GM23248 (cell line): ENCODE measurements around the gene WBP1L. TPM values are rescaled to one million over a fixed set of nuclear protein-coding genes. Genes with fewer than 3 reads are reported as not detected.

ENCODE experiments used
- DNase-seq: peaks from one replicate; pipeline ENCODE4 v3.0.0-alpha.2; 2015
- H2AFZ ChIP-seq: fragments of 200-600 bp; sonication (generic); 2 replicates; pipeline ENCODE4 v1.6.1; 2016; ENCODE audit warnings: antibody characterized with exemption
- H3F3A ChIP-seq: fragments of 200-600 bp; sonication (generic); 2 replicates; pipeline ENCODE4 v1.6.1; 2016; ENCODE audit warnings: mild to moderate bottlenecking, antibody characterized with exemption, mixed run types; ENCODE audit not compliant: insufficient read depth
- H3K27ac ChIP-seq: fragments of 200-600 bp; sonication (generic); 2 replicates; pipeline ENCODE4 v1.5.1; 2016; ENCODE audit warnings: mild to moderate bottlenecking
- H3K27me3 ChIP-seq: fragments of 200-600 bp; sonication (generic); replicated peaks from 2 replicates; pipeline ENCODE4 v1.6.1; 2016; ENCODE audit warnings: mild to moderate bottlenecking; ENCODE audit not compliant: insufficient read depth
- H3K36me3 ChIP-seq: fragments of 200-600 bp; sonication (generic); 2 replicates; pipeline ENCODE4 v1.6.1; 2016; ENCODE audit warnings: low read depth, mild to moderate bottlenecking
- H3K4me1 ChIP-seq: fragments of 200-600 bp; sonication (generic); 2 replicates; pipeline ENCODE4 v1.6.1; 2016; ENCODE audit warnings: mild to moderate bottlenecking; ENCODE audit not compliant: insufficient read depth
- H3K4me2 ChIP-seq: fragments of 200-600 bp; sonication (generic); one replicate; pipeline ENCODE4 v1.6.1; 2016; ENCODE audit warnings: mild to moderate bottlenecking; ENCODE audit not compliant: unreplicated experiment
- H3K4me3 ChIP-seq: fragments of 200-600 bp; sonication (generic); 2 replicates; pipeline ENCODE4 v1.5.1; 2016; ENCODE audit warnings: mild to moderate bottlenecking
- H3K79me2 ChIP-seq: fragments of 200-600 bp; sonication (generic); 2 replicates; pipeline ENCODE4 v1.6.1; 2016; ENCODE audit warnings: mild to moderate bottlenecking; ENCODE audit not compliant: insufficient read depth
- H3K9ac ChIP-seq: fragments of 200-600 bp; sonication (generic); 2 replicates; pipeline ENCODE4 v1.6.1; 2016; ENCODE audit warnings: mild to moderate bottlenecking
- H3K9me2 ChIP-seq: fragments of 200-600 bp; sonication (generic); 2 replicates; pipeline ENCODE4 v1.6.1; 2016; ENCODE audit warnings: mixed run types, mild to moderate bottlenecking, moderate library complexity; ENCODE audit not compliant: insufficient read depth
- H3K9me3 ChIP-seq: fragments of 200-600 bp; sonication (generic); one replicate; pipeline ENCODE4 v1.6.1; 2017; ENCODE audit warnings: low read depth
- H4K20me1 ChIP-seq: fragments of 200-600 bp; sonication (generic); 2 replicates; pipeline ENCODE4 v1.6.0; 2016; ENCODE audit not compliant: insufficient read depth
- EZH2 ChIP-seq: fragments of 200-600 bp; sonication (generic); IDR thresholded peaks from 2 replicates; pipeline ENCODE4 v1.6.1; 2018; ENCODE audit warnings: antibody characterized with exemption, mild to moderate bottlenecking; ENCODE audit not compliant: insufficient read depth, poor library complexity, severe bottlenecking
- EZH2phosphoT487 ChIP-seq: fragments of 200-600 bp; sonication (generic); IDR thresholded peaks from 2 replicates; pipeline ENCODE4 v1.6.1; 2018; ENCODE audit warnings: antibody characterized with exemption, moderate library complexity, mild to moderate bottlenecking, low read depth; ENCODE audit not compliant: insufficient read depth
- WGBS, 2 experiments: methylation state at CpG; one replicate each; pipeline ENCODE4 v1.1.6; 2015 to 2017; ENCODE audit warnings: low lambda C conversion rate in 2 of 2, low coverage in 1 of 2; ENCODE audit errors: missing lambda C conversion rate in 2 of 2; 5-methylcytosine and 5-hydroxymethylcytosine counted together
- in situ Hi-C: fragments of 300-500 bp; cut with MboI; formaldehyde crosslinking; loops from 2 replicates; pipeline ENCODE4 v1.15.0; 2020
- polyA plus RNA-seq: library from polyadenylated mRNA; unstranded; fragments of >200 nt; fragmentation: Nextera tagmentation; extraction: Ambion mirVana; gene quantifications from 2 replicates; pipeline ENCODE4 v1.2.1, GENCODE V29; 2016
- total RNA-seq: library from RNA; depleted of rRNA; stranded (reverse); fragments of >200 nt; shearing (Covaris generic); gene quantifications from 2 replicates; pipeline ENCODE4 v1.2.3, GENCODE V29; 2014

Gene WBP1L
- total and polyA plus RNA-seq, 2 experiments from 2014 or later, result 21.1 to 57.4 TPM

DNA sequence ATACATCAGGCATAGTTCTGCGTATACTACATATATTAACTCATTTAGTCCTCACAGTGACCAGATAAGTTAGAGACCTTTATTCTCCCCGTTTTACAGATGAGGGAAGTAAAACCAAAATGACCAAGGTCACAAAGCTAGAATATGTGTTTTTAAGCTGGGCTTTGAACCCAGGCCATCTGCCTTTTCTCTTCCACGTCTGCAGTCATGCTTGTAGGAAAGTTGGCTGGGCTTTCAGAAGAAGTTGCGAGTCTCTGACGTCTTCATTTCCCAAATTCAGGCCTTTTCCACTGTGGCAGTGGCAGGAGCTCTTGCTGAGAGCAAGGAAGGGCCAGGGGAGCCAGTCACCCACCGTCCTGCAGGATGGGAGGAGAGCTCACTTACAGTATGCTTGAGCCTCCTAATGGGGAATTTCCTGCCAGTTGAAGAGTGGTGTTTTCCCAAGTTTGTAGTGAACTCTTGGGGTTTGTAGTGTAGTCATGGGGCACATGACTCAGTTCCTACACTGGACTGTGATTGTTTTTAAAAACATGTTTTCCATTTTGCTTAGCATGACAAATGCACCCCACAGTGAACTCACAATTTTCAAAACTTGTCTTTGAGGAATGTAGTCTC lies 59.3 kb downstream of the WBP1L start:
- in situ Hi-C loops, result no loop called here
- peak overlapping the region; percentile 62 for H3K9ac ChIP-seq
- peaks cover 18% of the 10 kb centered on the region; the same call in 1 of the 2 replicates for H3F3A ChIP-seq
- H3K9me3 ChIP-seq, result no peaks in the 10 kb centered on the region
- 21 to 24% methylated on average over 6 of the region's 6 CpGs for WGBS, 2 experiments
- H4K20me1 ChIP-seq, result no peaks in the 10 kb centered on the region
- peaks cover 41% of the 10 kb centered on the region for H3K79me2 ChIP-seq
- H3K4me2 ChIP-seq, result peak overlapping the region; percentile 12
- peak overlapping the region; percentile 89 for H3K27ac ChIP-seq
- peaks cover 20% of the 10 kb centered on the region for H3K4me1 ChIP-seq
- no peaks in the 10 kb centered on the region for H3K27me3 ChIP-seq
- H3K4me3 ChIP-seq, result no peak overlapping the region
- H3K9me2 ChIP-seq, result no peaks in the 10 kb centered on the region
- no peak overlapping the region for H2AFZ ChIP-seq
- peak; percentile 94 for DNase-seq
- H3K36me3 ChIP-seq, result peaks cover 6% of the 10 kb centered on the region; the same call in 1 of the 2 replicates
- TF ChIP-seq EZH2phosphoT487, result no peak
- no peak for TF ChIP-seq EZH2

DNA sequence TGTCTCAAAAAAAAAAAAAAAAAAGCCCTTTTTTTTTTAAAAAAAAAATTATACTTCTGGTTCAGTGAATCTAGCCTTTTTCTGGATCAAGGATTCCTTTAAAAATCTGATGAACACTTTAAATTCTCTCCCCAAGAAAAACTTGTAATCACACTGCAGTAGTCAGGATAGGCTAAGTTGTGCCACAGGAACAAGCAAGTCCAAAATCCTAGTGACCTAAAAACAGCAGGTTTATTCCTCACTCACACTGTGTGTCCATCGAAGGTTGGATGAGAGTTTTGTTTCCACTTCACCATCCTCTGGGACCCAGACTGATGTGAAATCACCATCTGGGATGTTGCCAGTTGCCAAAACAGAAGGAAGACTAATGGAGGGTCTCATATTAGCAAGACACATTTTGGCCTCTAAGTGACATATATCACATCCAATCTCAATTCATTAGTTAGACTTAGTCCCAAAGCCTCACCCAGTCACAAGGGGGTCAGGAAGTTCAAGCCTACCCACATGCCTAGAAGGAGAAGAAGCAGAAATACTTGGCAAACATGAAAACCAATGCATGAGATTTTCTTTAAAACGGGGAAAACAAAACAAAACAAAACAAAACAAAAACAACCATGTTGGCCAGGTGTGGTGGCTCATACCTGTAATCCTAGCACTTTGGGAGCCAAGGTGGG lies 60.8 kb downstream of the WBP1L start:
- no peak for DNase-seq
- peaks cover 18% of the 10 kb centered on the region; the same call in 1 of the 2 replicates for H3F3A ChIP-seq
- no peak overlapping the region for H2AFZ ChIP-seq
- H3K36me3 ChIP-seq, result peaks cover 3% of the 10 kb centered on the region; the same call in 1 of the 2 replicates
- peaks cover 20% of the 10 kb centered on the region for H3K4me1 ChIP-seq
- H3K9me2 ChIP-seq, result no peaks in the 10 kb centered on the region
- no peak overlapping the region for H3K4me3 ChIP-seq
- H3K27ac ChIP-seq, result no peak overlapping the region; the same call in 1 of the 2 replicates
- H3K27me3 ChIP-seq, result no peaks in the 10 kb centered on the region
- in situ Hi-C loops, result no loop called here
- H3K9ac ChIP-seq, result no peak overlapping the region
- WGBS, 2 experiments, result 75 to 78% methylated on average over 2 of the region's 2 CpGs
- no peaks in the 10 kb centered on the region for H3K9me3 ChIP-seq
- peaks cover 49% of the 10 kb centered on the region for H3K79me2 ChIP-seq
- H3K4me2 ChIP-seq, result no peak overlapping the region
- no peak for TF ChIP-seq EZH2phosphoT487
- TF ChIP-seq EZH2, result no peak
- no peaks in the 10 kb centered on the region for H4K20me1 ChIP-seq

GRCh38 chr10:102808380-102808779 lies 64.6 kb downstream of the WBP1L start:
- Histone ChIP-seq H3K27ac (no peak overlapping the region), H3K9ac (no peak overlapping the region), H3K4me3 (no peak overlapping the region), H3K79me2 (peaks cover 54% of the 10 kb centered on the region), H3K9me2 (no peaks in the 10 kb centered on the region), H3K36me3 (peaks cover 17% of the 10 kb centered on the region; the same call in 1 of the 2 replicates), H2AFZ (no peak overlapping the region), H3F3A (peaks cover 6% of the 10 kb centered on the region; the same call in 1 of the 2 replicates), H3K4me2 (no peak overlapping the region), H3K9me3 (no peaks in the 10 kb centered on the region), H3K27me3 (no peaks in the 10 kb centered on the region), H3K4me1 (peaks cover 7% of the 10 kb centered on the region), H4K20me1 (no peaks in the 10 kb centered on the region)
- 82 to 86% methylated on average over 4 of the region's 4 CpGs for WGBS, 2 experiments
- no peak for DNase-seq
- in situ Hi-C loops, result no loop called here
- TF ChIP-seq EZH2, result no peak
- TF ChIP-seq EZH2phosphoT487, result no peak

GRCh38 chr10:102811346-102811745 lies 67.6 kb downstream of the WBP1L start:
- WGBS, 2 experiments, result 96 to 100% methylated on average over 3 of the region's 3 CpGs
- Histone ChIP-seq H3K9me2 (no peaks in the 10 kb centered on the region), H2AFZ (no peak overlapping the region), H4K20me1 (no peaks in the 10 kb centered on the region), H3F3A (peaks cover 4% of the 10 kb centered on the region; the same call in 1 of the 2 replicates), H3K4me2 (no peak overlapping the region), H3K36me3 (peaks cover 33% of the 10 kb centered on the region; the same call in 1 of the 2 replicates), H3K9me3 (no peaks in the 10 kb centered on the region), H3K27ac (no peak overlapping the region), H3K4me1 (peaks cover 14% of the 10 kb centered on the region), H3K4me3 (no peak overlapping the region), H3K27me3 (no peaks in the 10 kb centered on the region), H3K79me2 (peaks cover 34% of the 10 kb centered on the region), H3K9ac (no peak overlapping the region)
- no peak for DNase-seq
- in situ Hi-C loops, result no loop called here
- TF ChIP-seq EZH2phosphoT487 (no peak), EZH2 (no peak)
